DOHH2 (cell line): Measurements from ENCODE around the gene SPACA7.
"Not testable (repeated sequence)": the region's sequence is repeated elsewhere in the genome, so short reads cannot be mapped to it uniquely, and the experiment has no call there.

Experiments used
- H3F3A ChIP-seq: fragments of 200-600 bp; sonication (generic), shearing (Covaris generic); 2 replicates; pipeline ENCODE4 v1.6.0; 2016; ENCODE audit warnings: antibody characterized with exemption, mild to moderate bottlenecking; ENCODE audit not compliant: control insufficient read depth, insufficient read depth
- H3K27ac ChIP-seq: fragments of 200-600 bp; sonication (generic); 2 replicates; pipeline ENCODE4 v1.5.1; 2014; ENCODE audit warnings: low read depth, mild to moderate bottlenecking, low read length, moderate library complexity
- H3K27me3 ChIP-seq: fragments of 200-600 bp; sonication (generic); 2 replicates; pipeline ENCODE4 v1.6.1; 2014; ENCODE audit warnings: mild to moderate bottlenecking, low read length, mixed read lengths; ENCODE audit not compliant: control insufficient read depth
- H3K36me3 ChIP-seq: fragments of 200-600 bp; sonication (generic); 2 replicates; pipeline ENCODE4 v1.6.1; 2014; ENCODE audit warnings: mild to moderate bottlenecking, low read length, moderate library complexity, mixed read lengths; ENCODE audit not compliant: control insufficient read depth
- H3K4me1 ChIP-seq: fragments of 200-600 bp; sonication (generic); 2 replicates; pipeline ENCODE4 v1.6.1; 2014; ENCODE audit warnings: mild to moderate bottlenecking, low read length, mixed read lengths; ENCODE audit not compliant: control insufficient read depth
- H3K4me2 ChIP-seq: fragments of 200-600 bp; sonication (generic); 2 replicates; pipeline ENCODE4 v1.6.0; 2014; ENCODE audit warnings: mild to moderate bottlenecking, low read length, moderate library complexity
- H3K4me3 ChIP-seq: fragments of 200-600 bp; sonication (generic); 2 replicates; pipeline ENCODE4 v1.5.1; 2014; ENCODE audit warnings: mild to moderate bottlenecking, low read length, mixed read lengths
- H3K79me2 ChIP-seq: fragments of 200-600 bp; sonication (generic); 2 replicates; pipeline ENCODE4 v1.6.1; 2014; ENCODE audit warnings: mild to moderate bottlenecking, low read length, mixed read lengths; ENCODE audit not compliant: control insufficient read depth
- H3K9me2 ChIP-seq: fragments of 200-600 bp; sonication (generic); replicated peaks from 2 replicates; pipeline ENCODE4 v1.6.1; 2014; ENCODE audit warnings: mild to moderate bottlenecking, low read length, mixed read lengths; ENCODE audit not compliant: control insufficient read depth
- H3K9me3 ChIP-seq: fragments of 200-600 bp; sonication (generic); 2 replicates; pipeline ENCODE4 v1.6.1; 2014; ENCODE audit warnings: antibody characterized with exemption, low read length, mixed read lengths; ENCODE audit not compliant: control insufficient read depth, insufficient read depth
- H4K20me1 ChIP-seq: fragments of 200-600 bp; sonication (generic); 2 replicates; pipeline ENCODE4 v1.6.0; 2014; ENCODE audit warnings: low read depth, mild to moderate bottlenecking, antibody characterized with exemption, low read length, moderate library complexity; ENCODE audit not compliant: control insufficient read depth, insufficient read depth
- CTCF ChIP-seq: fragments of 200-600 bp; sonication (generic); IDR thresholded peaks from one replicate; pipeline ENCODE4 v1.5.1; 2014; ENCODE audit warnings: antibody characterized with exemption, mild to moderate bottlenecking, low read depth, low read length; ENCODE audit not compliant: poor library complexity, severe bottlenecking
- EZH2phosphoT487 ChIP-seq: fragments of 200-600 bp; sonication (generic); IDR thresholded peaks from 2 replicates; pipeline ENCODE4 v1.6.1; 2017; ENCODE audit warnings: borderline replicate concordance, mild to moderate bottlenecking, antibody characterized with exemption, low read length, moderate library complexity, mixed read lengths

Gene SPACA7

GRCh38 chr13:112417079-112417478 is 40.9 kb downstream of the SPACA7 start:
- no peaks in the 10 kb centered on the region for H3K79me2 ChIP-seq
- H3K27ac ChIP-seq = no peak overlapping the region
- H3K9me3 ChIP-seq = peaks cover 3% of the 10 kb centered on the region; the same call in 1 of the 2 replicates
- no peak overlapping the region for H3K4me2 ChIP-seq
- no peaks in the 10 kb centered on the region for H3K4me1 ChIP-seq
- no peaks in the 10 kb centered on the region for H3F3A ChIP-seq
- no peaks in the 10 kb centered on the region for H3K9me2 ChIP-seq
- H4K20me1 ChIP-seq = no peaks in the 10 kb centered on the region
- H3K27me3 ChIP-seq = no peaks in the 10 kb centered on the region
- H3K36me3 ChIP-seq = no peaks in the 10 kb centered on the region
- H3K4me3 ChIP-seq = no peak overlapping the region
- no peak for TF ChIP-seq CTCF
- TF ChIP-seq EZH2phosphoT487 = no peak

GRCh38 chr13:112424098-112424497 is 47.9 kb downstream of the SPACA7 start:
- no peak overlapping the region for H3K4me3 ChIP-seq
- TF ChIP-seq EZH2phosphoT487 = no peak
- TF ChIP-seq CTCF = no peak
- H3F3A ChIP-seq = no peaks in the 10 kb centered on the region
- no peaks in the 10 kb centered on the region for H3K4me1 ChIP-seq
- H3K9me3 ChIP-seq = peaks cover 5% of the 10 kb centered on the region; the same call in 1 of the 2 replicates
- no peaks in the 10 kb centered on the region for H4K20me1 ChIP-seq
- no peaks in the 10 kb centered on the region for H3K27me3 ChIP-seq
- H3K27ac ChIP-seq = no peak overlapping the region
- no peaks in the 10 kb centered on the region for H3K36me3 ChIP-seq
- H3K4me2 ChIP-seq = no peak overlapping the region
- H3K79me2 ChIP-seq = no peaks in the 10 kb centered on the region
- H3K9me2 ChIP-seq = no peaks in the 10 kb centered on the region

- Histone ChIP-seq H3K27me3 (no peaks in the 10 kb centered on the region), H3K4me2 (no peak overlapping the region), H3K4me1 (no peaks in the 10 kb centered on the region), H3K9me2 (no peaks in the 10 kb centered on the region), H3K9me3 (peaks cover 5% of the 10 kb centered on the region; the same call in 1 of the 2 replicates), H3K27ac (no peak overlapping the region), H3K79me2 (no peaks in the 10 kb centered on the region), H3K36me3 (no peaks in the 10 kb centered on the region), H3K4me3 (no peak overlapping the region), H3F3A (no peaks in the 10 kb centered on the region), H4K20me1 (no peaks in the 10 kb centered on the region)
- TF ChIP-seq CTCF (no peak), EZH2phosphoT487 (no peak)
Observed at GRCh38 chr13:112428704-112429103, 52.5 kb downstream of the SPACA7 start.

- Histone ChIP-seq H3F3A (no peaks in the 10 kb centered on the region), H3K27me3 (no peaks in the 10 kb centered on the region), H3K36me3 (no peaks in the 10 kb centered on the region), H3K4me3 (no peak overlapping the region), H3K27ac (no peak overlapping the region), H3K4me2 (no peak overlapping the region), H3K9me2 (no peaks in the 10 kb centered on the region), H3K79me2 (no peaks in the 10 kb centered on the region), H3K9me3 (peaks cover 3% of the 10 kb centered on the region; the same call in 1 of the 2 replicates), H3K4me1 (no peaks in the 10 kb centered on the region), H4K20me1 (no peaks in the 10 kb centered on the region)
- no peak for TF ChIP-seq CTCF
- TF ChIP-seq EZH2phosphoT487 = no peak
Observed at GRCh38 chr13:112431734-112432133, 55.6 kb downstream of the SPACA7 start.

GRCh38 chr13:112432734-112433133 is 56.6 kb downstream of the SPACA7 start:
- H3K27ac ChIP-seq, H3K79me2 ChIP-seq, H3K4me1 ChIP-seq, H3K9me3 ChIP-seq, H4K20me1 ChIP-seq, H3K36me3 ChIP-seq, H3F3A ChIP-seq, H3K4me2 ChIP-seq, H3K9me2 ChIP-seq, H3K27me3 ChIP-seq, H3K4me3 ChIP-seq: not testable (repeated sequence)
